ENCODE results near the gene OR4K5. TPM values are rescaled to one million over a fixed set of nuclear protein-coding genes. Genes with fewer than 3 reads are reported as not detected.

Gene OR4K5
- total RNA-seq, 2 experiments from 2014 or later, result not detected

GRCh38 chr14:19930617-19931016, 10.2 kb downstream of the OR4K5 start, which contains the start of gene OR4K1:
OR4K1 (plus strand) TSS chr14:19930917; CDS start chr14:19935667, 4,750 bp downstream.
- H3K27ac ChIP-seq (ENCODE audit: low read depth, low read length, poor library complexity, severe bottlenecking), result no peak within 1 kb of the TSS
- no TSS peak for BruUV-seq (replicated peaks)
- POLR2A ChIA-PET, result no interaction called here
- H3K36me3 ChIP-seq (ENCODE audit: insufficient read depth, low read length), result no peaks in the 10 kb centered on the region
- no peaks in the 10 kb centered on the region for H3K9me3 ChIP-seq (ENCODE audit: low read length)
- TF ChIP-seq, protein P1, sequence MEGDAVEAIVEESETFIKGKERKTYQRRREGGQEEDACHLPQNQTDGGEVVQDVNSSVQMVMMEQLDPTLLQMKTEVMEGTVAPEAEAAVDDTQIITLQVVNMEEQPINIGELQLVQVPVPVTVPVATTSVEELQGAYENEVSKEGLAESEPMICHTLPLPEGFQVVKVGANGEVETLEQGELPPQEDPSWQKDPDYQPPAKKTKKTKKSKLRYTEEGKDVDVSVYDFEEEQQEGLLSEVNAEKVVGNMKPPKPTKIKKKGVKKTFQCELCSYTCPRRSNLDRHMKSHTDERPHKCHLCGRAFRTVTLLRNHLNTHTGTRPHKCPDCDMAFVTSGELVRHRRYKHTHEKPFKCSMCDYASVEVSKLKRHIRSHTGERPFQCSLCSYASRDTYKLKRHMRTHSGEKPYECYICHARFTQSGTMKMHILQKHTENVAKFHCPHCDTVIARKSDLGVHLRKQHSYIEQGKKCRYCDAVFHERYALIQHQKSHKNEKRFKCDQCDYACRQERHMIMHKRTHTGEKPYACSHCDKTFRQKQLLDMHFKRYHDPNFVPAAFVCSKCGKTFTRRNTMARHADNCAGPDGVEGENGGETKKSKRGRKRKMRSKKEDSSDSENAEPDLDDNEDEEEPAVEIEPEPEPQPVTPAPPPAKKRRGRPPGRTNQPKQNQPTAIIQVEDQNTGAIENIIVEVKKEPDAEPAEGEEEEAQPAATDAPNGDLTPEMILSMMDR (conservative IDR thresholded peaks at IDR 0.05; ENCODE audit: low read length), result no peak
- no peak for TF ChIP-seq EZH2phosphoT487 (IDR thresholded peaks at IDR 0.05; ENCODE audit: borderline replicate concordance, low read depth, low read length)
- intact Hi-C loops (cut with micrococcal nuclease; ENCODE audit: unreplicated experiment), result no loop called here
- no peaks in the 10 kb centered on the region for H4K20me1 ChIP-seq (ENCODE audit: insufficient read depth, low read length)
- no peaks in the 10 kb centered on the region for H3K9me2 ChIP-seq (ENCODE audit: insufficient read depth, low read length)
- H3K4me2 ChIP-seq (ENCODE audit: low read length), result no peak within 1 kb of the TSS
- CTCF ChIA-PET (ENCODE audit: unreplicated experiment), result no interaction called here
- H3K4me3 ChIP-seq (ENCODE audit: low read depth, low read length, poor library complexity, severe bottlenecking), result no peak within 1 kb of the TSS
- no peak within 1 kb of the TSS for H2AFZ ChIP-seq (ENCODE audit: low read length)
- H3K79me2 ChIP-seq (ENCODE audit: insufficient read depth, low read depth, low read length), result no peaks in the 10 kb centered on the region
- no peaks in the 10 kb centered on the region for H3K4me1 ChIP-seq (ENCODE audit: insufficient read depth, low read length, poor library complexity, severe bottlenecking)
- DNase-seq (ENCODE audit: low spot score), result no peak

GRCh38 chr14:19941668-19942067, 21.3 kb downstream of the OR4K5 start:
- intact Hi-C loops (cut with micrococcal nuclease; ENCODE audit: unreplicated experiment), result no loop called here
- Histone ChIP-seq H3K4me1 (ENCODE audit: insufficient read depth, low read length, poor library complexity, severe bottlenecking) (no peaks in the 10 kb centered on the region), H3K27ac (ENCODE audit: low read depth, low read length, poor library complexity, severe bottlenecking) (no peak overlapping the region), H3K9me3 (ENCODE audit: low read length) (peaks cover 13% of the 10 kb centered on the region), H3K79me2 (ENCODE audit: insufficient read depth, low read depth, low read length) (no peaks in the 10 kb centered on the region), H3K4me3 (ENCODE audit: low read depth, low read length, poor library complexity, severe bottlenecking) (no peak overlapping the region), H2AFZ (ENCODE audit: low read length) (no peak overlapping the region), H3K9me2 (ENCODE audit: insufficient read depth, low read length) (no peaks in the 10 kb centered on the region), H4K20me1 (ENCODE audit: insufficient read depth, low read length) (no peaks in the 10 kb centered on the region), H3K36me3 (ENCODE audit: insufficient read depth, low read length) (no peaks in the 10 kb centered on the region), H3K4me2 (ENCODE audit: low read length) (no peak overlapping the region)
- BruUV-seq (replicated peaks), result no TSS peak
- TF ChIP-seq EZH2phosphoT487 (IDR thresholded peaks at IDR 0.05; ENCODE audit: borderline replicate concordance, low read depth, low read length), result no peak
- TF ChIP-seq, protein P1 (conservative IDR thresholded peaks at IDR 0.05; ENCODE audit: low read length), result no peak
- ChIA-PET CTCF (ENCODE audit: unreplicated experiment) (no interaction called here), POLR2A (interaction anchor here (1.3 kb wide), 1 partner anchor 26 kb away, joined by 3 read pairs; no protein-coding TSS in a partner anchor)
- no peak for DNase-seq (ENCODE audit: low spot score)

DNA sequence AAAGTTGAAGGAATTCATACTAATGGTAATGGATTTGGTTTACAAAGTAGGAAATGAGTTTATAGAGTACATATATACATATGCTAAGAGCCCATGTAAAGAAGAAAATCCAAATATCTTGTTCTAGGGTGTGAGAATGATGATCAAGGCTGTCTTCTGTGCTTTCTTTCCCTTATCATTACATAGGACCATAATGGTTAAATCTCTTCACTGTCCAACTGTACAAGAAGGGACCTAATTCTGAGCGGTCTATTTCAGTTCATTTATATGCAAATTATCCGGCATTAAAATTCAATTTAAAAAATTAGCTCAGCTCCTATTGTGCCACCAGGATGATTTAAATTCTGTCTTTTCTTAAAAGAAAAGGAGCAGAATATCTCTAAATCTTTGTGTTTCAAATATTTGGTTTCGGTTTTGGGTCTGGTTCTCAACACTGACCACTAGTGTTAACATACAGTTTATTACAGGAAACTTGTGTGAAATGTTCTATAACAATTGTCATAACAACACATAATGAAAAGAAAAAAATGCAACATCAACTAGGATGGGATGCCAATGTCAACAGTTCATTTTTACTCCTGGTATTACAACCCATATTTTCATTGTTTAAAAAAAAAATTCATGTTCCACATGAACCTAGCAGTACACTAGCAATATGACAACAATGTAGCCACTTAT, 27.1 kb downstream of the OR4K5 start:
- H3K4me2 ChIP-seq (ENCODE audit: low read length), result no peak overlapping the region
- intact Hi-C loops (cut with micrococcal nuclease; ENCODE audit: unreplicated experiment), result no loop called here

More for the DNA sequence above, 27.1 kb downstream of the OR4K5 start:
- Histone ChIP-seq H4K20me1 (ENCODE audit: insufficient read depth, low read length) (no peaks in the 10 kb centered on the region), H3K9me2 (ENCODE audit: insufficient read depth, low read length) (no peaks in the 10 kb centered on the region), H3K4me1 (ENCODE audit: insufficient read depth, low read length, poor library complexity, severe bottlenecking) (no peaks in the 10 kb centered on the region), H3K27ac (ENCODE audit: low read depth, low read length, poor library complexity, severe bottlenecking) (no peak overlapping the region), H2AFZ (ENCODE audit: low read length) (no peak overlapping the region), H3K9me3 (ENCODE audit: low read length) (no peaks in the 10 kb centered on the region), H3K4me3 (ENCODE audit: low read depth, low read length, poor library complexity, severe bottlenecking) (no peak overlapping the region), H3K36me3 (ENCODE audit: insufficient read depth, low read length) (no peaks in the 10 kb centered on the region), H3K79me2 (ENCODE audit: insufficient read depth, low read depth, low read length) (no peaks in the 10 kb centered on the region)
- no peak for DNase-seq (ENCODE audit: low spot score)
- ChIA-PET POLR2A (interaction anchor here (1.1 to 1.6 kb wide), 2 partner anchors 14 to 44 kb away, joined by 3 to 4 read pairs; no protein-coding TSS in a partner anchor), CTCF (ENCODE audit: unreplicated experiment) (no interaction called here)
- TF ChIP-seq, protein P1 (conservative IDR thresholded peaks at IDR 0.05; ENCODE audit: low read length), result peak; percentile 60
- no peak for TF ChIP-seq EZH2phosphoT487 (IDR thresholded peaks at IDR 0.05; ENCODE audit: borderline replicate concordance, low read depth, low read length)
- BruUV-seq (replicated peaks), result no TSS peak

All from OCI-LY7 (cell line).